GM19023 (cell line): ENCODE measurements around the gene PML.

Experiments used
- ATAC-seq: cut with Tn5 transposase; IDR thresholded peaks from one replicate; pipeline ENCODE4 v1.9.1; 2021; ENCODE audit warnings: mild to moderate bottlenecking, moderate library complexity; ENCODE audit not compliant: unreplicated experiment

The PML gene

DNA sequence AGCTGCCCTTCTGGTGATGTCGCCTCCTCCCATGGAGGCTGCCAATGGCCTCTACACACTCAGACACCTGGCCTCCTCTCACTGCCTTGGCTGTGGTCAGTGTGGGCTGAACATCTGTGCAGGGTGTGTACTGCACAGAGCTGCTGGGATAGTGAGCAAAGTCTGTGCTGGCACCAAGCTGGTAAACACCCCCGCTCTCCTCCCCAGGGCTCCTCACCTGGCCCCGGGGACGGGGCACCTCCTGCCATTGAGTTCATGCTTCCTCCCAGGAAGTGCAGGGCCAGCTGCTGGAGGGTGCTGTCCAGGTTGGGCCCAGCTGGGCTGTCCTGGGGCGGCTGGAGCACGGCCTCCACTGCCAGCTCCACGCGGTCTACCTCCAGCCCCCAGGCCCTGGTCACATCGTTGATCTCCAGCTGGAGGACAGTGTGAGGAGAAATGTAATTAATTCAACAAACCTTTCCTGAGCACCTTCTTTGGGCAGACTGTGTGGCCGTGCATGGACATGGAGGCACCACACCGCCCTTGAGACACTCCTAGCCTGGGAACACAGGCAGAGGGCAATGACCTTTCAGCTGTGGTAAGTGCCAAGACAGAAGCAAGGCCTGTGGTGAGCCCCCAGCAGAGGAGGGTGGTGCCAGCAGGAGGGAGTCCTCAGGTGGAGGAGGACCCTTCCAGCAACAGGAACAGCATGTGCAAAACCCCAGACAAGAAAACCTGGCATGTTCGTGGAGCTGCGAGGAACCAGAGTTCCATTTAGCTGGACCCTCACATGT lies 9.2 kb upstream of the PML start:
- ATAC-seq: no peak

DNA sequence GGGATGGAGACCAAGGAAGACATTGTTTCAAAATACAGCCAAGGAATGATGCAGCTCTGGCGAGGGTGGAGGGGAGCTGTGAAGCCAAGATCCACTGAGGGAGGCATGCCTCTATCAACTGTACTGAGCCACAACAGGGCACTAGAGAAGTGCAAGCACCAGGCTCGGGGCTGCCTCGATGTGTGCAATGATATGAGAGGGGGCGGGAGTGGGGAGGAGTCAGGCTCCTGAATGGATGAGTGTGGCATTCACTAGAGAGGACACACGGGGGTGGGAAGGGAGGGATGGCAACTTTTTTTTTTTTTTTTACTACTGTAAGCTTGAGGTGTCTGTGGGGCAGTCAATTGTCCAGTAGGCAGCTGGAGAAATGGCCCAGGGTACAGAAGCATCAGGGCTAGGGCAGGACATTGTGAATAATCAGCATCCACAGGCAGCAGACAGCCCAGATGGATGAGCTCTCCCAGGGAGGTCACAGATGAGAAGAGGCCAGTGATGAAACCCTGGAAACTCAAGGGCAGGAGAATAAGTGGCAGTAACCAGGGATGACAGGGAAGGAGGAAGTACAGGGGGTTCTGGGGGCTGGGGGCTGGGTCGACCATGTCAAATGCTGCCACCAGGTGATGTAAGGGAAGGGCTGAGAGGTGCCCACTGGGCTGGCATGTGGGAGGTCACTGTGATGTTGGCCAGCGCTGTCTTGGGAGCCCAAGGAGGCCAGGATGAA lies 8.3 kb upstream of the PML start:
- ATAC-seq: no peak

- ATAC-seq: no peak
These were observed 7.8 kb upstream of the PML start for GRCh38 chr15:73986776-73987056.

DNA sequence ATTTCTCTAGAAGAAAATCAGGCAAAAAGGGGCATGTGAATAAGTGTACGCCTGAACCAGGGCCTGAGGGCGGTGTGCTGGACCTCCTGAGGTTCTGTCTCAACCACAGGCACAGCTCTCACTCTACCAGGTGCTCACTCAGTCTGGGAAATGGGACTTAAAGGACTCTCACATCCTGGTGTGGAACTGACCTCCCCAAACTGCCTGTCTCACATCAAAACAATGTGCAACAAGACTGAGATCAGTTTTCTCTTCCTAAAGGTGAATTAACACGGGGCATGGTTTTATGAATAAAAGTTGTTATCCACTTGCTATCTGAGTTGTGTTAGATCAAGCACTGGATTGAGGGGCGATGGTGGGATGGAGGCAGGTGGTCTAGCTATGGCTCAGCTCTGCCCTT lies 7.3 kb upstream of the PML start:
- no peak for ATAC-seq

GRCh38 chr15:73987681-73988444 lies 6.7 kb upstream of the PML start:
- ATAC-seq: no peak

DNA sequence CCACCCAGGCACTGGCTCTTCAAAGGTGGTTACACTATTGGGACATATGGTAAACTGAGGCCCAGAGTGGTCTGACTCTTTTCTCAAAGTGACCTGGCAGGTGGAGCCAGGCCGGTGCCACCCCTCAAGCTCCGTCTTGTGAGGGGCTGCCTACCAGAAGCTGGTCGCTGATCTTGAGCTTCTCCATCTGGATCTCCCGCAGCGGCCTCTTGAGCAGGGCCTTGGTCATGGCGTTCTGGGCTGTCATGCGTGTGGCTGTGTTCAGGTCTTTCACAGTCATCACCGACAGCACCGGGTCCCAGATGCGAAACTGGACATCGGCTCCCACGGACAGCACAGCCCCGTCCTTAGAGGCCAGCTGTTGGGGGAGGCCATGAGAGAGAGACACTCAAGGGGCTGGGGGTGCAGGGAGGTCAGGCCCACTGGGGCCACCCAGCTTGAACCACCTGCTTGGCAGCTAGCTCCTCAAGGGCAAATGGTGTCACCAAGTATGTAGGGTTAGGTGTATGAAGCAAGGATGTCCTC lies 6.0 kb upstream of the PML start:
- ATAC-seq: no peak

DNA sequence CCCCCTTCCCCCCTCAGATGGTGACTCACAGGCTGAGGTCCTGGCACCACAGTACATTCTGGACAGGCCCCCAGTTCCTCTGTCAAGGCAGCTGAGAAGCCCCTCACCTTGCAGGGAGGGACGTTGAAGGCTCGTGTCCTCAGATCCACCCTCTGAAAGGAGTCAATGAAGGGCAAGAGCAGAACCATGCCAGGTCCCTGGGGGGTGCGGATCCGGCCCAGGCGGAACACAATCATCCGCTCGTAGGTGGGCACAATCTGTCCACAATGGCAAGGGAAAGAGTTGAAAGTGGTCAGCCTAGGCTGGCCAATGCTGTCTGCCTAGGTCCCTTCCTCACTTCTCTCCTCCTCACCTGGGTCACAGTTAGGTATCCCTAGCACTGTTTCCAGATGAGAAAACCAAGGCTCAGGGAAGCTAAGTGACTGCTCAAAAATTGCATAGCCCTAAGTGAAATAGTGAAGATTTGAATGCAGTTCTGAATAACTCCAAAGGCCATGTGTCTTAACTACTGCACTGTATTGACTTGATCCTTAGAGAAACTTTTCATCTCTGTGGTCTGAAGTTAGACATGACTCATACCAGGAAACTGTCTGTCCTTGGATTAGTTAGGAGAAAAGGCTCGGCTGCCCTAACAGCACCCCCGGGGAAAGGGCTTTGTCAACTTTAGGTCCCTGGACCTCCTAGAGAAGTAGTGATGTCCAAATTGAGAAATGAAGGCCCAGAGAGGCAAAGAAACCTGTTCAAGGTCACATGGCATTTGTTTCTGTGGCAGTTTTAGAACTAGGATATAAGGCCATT lies 5.3 kb upstream of the PML start:
- ATAC-seq: no peak

GRCh38 chr15:73990250-73991005 lies 4.1 kb upstream of the PML start:
- ATAC-seq: no peak

- ATAC-seq: no peak
These were observed 3.3 kb upstream of the PML start for GRCh38 chr15:73991260-73991659.

GRCh38 chr15:73991726-73992593 lies 2.6 kb upstream of the PML start, which contains the start of gene STOML1:
Gene STOML1, minus strand, starts transcription at chr15:73992295. Its CDS starts 72 bp downstream, at chr15:73992223.
- peak; percentile 70 for ATAC-seq

- ATAC-seq: no peak
These were observed 2.0 kb upstream of the PML start for GRCh38 chr15:73992594-73992898.

GRCh38 chr15:73993211-73993994 lies 1.1 kb upstream of the PML start:
- no peak for ATAC-seq

GRCh38 chr15:73994912-73995622 lies 551 bp downstream of the PML start:
- no peak for ATAC-seq

DNA sequence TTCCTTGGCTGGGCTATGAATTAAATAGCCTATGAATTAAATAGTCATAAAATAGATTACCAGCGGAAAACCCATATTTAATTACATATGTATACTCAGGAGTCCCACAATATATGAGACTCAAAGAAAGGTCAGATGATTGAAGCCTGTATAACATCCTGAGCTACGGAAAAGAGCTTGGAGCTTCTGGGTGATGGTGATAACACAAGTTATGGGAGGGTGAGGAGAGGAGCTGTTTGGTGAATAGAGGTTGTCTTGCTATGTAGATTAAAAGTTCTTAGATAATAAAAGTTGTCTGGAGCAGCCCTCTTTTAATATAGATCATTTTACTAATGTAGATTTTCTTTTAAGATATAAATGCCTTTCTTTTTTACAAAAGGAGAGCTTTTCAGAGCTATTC lies 1.8 kb downstream of the PML start:
- no peak for ATAC-seq

DNA sequence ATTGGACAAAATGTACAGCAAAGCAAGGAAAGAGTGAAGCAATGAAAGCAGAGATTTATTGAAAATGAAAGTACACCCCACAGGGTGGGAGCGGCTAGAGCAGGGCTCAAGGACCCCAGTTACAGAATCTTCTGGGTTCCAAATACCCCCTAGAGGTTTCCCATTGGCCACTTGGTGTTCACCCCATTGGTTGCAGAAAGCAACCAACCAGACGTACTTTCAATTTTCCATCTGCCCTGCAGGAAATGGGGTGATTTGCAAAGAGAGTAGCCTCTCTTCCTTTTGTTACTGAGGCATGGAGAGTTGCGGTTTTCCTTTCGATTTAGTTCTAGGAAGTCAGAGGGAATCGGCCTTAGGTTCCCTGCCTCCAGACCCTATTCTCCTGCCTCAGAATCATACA lies 2.4 kb downstream of the PML start:
- no peak for ATAC-seq

- no peak for ATAC-seq
These were observed 3.5 kb downstream of the PML start for GRCh38 chr15:73997986-73998385.

DNA sequence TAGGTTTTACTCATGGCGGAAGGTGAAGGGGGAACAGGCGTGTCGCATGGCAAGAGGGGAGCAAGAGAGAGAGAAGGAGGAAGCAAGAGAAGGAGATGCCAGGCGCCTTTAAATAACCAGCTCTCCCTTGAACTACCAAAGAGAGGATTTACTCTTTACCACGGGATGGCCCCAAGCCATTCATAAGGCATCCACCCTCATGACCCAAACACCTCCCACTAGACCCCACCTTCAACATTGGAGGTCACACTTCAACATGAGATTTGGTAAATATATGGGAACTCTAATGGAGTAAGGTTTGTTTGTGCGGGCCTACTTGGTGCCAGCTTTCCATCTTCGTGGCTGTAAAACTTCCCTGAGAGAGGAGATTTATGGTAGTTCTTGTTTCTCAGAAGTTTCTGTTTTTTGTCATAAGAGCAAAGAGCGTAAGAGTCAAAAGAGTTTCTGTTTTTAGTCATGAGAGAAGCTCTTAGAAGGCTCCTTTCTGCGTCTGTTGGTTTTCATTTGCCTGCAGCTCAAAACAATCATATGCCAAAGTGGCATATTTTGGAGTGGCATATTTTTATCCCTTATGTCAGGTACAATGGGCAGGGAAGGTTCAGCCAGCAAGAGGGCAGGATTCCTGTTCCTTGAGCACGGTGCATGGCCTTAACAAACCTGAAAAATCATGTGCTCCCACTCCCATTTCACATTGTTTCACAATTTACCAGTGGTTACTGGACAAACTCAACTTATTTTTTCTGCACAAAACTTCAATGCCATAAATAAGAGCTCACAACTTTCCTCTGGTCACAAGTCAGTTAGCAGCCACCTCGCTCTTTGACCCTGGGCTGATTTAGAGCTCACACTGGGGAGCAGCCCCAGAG lies 12.5 kb downstream of the PML start:
- no peak for ATAC-seq
